ENCODE data around the gene DAGLB. TPM values are rescaled to one million over a fixed set of nuclear protein-coding genes. Genes with fewer than 3 reads are reported as not detected.

DAGLB gene
- total and polyA plus RNA-seq, 2 of the 8 experiments (the other 6 are each of a cell fraction or from before 2014, with no cell fraction given): 27.0 to 39.6 TPM

DNA sequence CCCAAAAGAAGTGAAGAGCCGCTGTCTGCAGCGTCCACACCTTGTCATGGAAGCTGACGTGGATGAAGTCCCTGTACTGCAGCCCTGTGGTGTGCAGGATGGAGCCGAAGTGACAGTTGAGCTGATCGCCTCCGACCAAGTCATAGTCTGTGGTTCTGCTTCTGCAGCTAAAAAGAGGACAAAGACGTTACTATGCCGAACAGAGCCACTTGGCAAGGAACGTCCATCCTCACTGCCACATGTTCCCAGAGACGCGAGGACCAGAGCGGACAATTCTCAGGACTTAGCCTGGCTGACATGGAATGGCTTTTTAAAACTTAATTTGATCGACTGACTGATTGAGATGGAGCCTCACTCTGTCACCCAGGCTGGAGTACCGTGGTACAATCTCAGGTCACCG is 21.8 kb downstream of the DAGLB start:
- no peak overlapping the region for H2BK12ac ChIP-seq (ENCODE audit: low read depth, low read length)
- H3K27me3 ChIP-seq (replicated peaks in 1 of 4; ENCODE audit: control insufficient read depth in 3 of 4, extremely low read depth in 1 of 4, insufficient read depth in 3 of 4, low read length in 3 of 4): no peaks in the 10 kb centered on the region
- no peak overlapping the region for H4K5ac ChIP-seq (ENCODE audit: insufficient read length, low read depth, low read length)
- H2AK5ac ChIP-seq (ENCODE audit: low read depth, low read length): no peak overlapping the region
- WGBS, 2 experiments (ENCODE audit: extremely low coverage in 1 of 2, insufficient coverage in 1 of 2, insufficient read length in 1 of 2, insufficient replicate concordance in 2 of 2, low coverage in 1 of 2, low lambda C conversion rate in 2 of 2, missing lambda C conversion rate in 1 of 2): 95% methylated on average over 15 of the region's 15 CpGs; no CpG with 5 or more reads in 1 of the 2 experiments
- ChIA-PET POLR2A (ENCODE audit: partially characterized antibody) (interaction anchor here (2.1 kb wide), 1 partner anchor 9 kb away, joined by 7 read pairs; no protein-coding TSS in a partner anchor), CTCF (ENCODE audit: partially characterized antibody) (interaction anchor here (1.4 kb wide), 1 partner anchor 41 kb away, joined by 3 read pairs; no protein-coding TSS in a partner anchor)
- DNase-seq (ENCODE audit: low read depth in 1 of 2, low spot score in 2 of 2) (no peak), FAIRE-seq (no peak)
- H4K8ac ChIP-seq (ENCODE audit: extremely low read depth, insufficient read depth, low read length): no peak overlapping the region
- no peak overlapping the region for H2AFZ ChIP-seq (ENCODE audit: low read length)
- H3K36me3 ChIP-seq (ENCODE audit: control insufficient read depth in 2 of 4, insufficient read depth in 4 of 4, low read length in 3 of 4): peaks cover 20 to 84% (median 49%) of the 10 kb centered on the region in 4 experiments
- H3K27ac ChIP-seq (ENCODE audit: low read depth, low read length): no peak overlapping the region
- no peak overlapping the region for H2BK15ac ChIP-seq (ENCODE audit: low read length)
- no peak overlapping the region for H3K18ac ChIP-seq (ENCODE audit: extremely low read depth, low read length)
- H3K23me2 ChIP-seq (ENCODE audit: low read depth, low read length): no peaks in the 10 kb centered on the region
- H3K14ac ChIP-seq (ENCODE audit: insufficient read length): no peak overlapping the region
- H3K9me3 ChIP-seq (ENCODE audit: insufficient read depth in 2 of 2, low read depth in 1 of 2, low read length in 1 of 2): peaks cover 10 to 11% of the 10 kb centered on the region in 2 experiments
- no peak overlapping the region for H3K56ac ChIP-seq (replicated peaks; ENCODE audit: insufficient read length, low read depth, low read length)
- H3K9ac ChIP-seq (replicated peaks in 1 of 4; ENCODE audit: extremely low read depth in 1 of 4, low read depth in 3 of 4, low read length in 3 of 4): no peak overlapping the region
- no peak overlapping the region for H3K4ac ChIP-seq (replicated peaks; ENCODE audit: insufficient read length, low read depth, low read length)
- H3K79me2 ChIP-seq (ENCODE audit: control insufficient read depth in 1 of 2, insufficient read depth in 2 of 2, low read length in 2 of 2): no peaks in the 10 kb centered on the region
- no peak overlapping the region for H3K4me3 ChIP-seq (ENCODE audit: extremely low read depth in 1 of 4, insufficient read depth in 2 of 4, low read depth in 3 of 4, low read length in 4 of 4)
- H2BK5ac ChIP-seq (ENCODE audit: low read depth, low read length): no peak overlapping the region
- H4K20me1 ChIP-seq (replicated peaks in 1 of 2; ENCODE audit: control insufficient read depth in 1 of 2, insufficient read depth in 2 of 2, low read length in 2 of 2): peaks cover 0 to 1% of the 10 kb centered on the region in 2 experiments
- no peak overlapping the region for H3K23ac ChIP-seq (ENCODE audit: insufficient read length)
- H3K4me1 ChIP-seq (replicated peaks in 1 of 4; ENCODE audit: control insufficient read depth in 3 of 4, insufficient read depth in 4 of 4, low read length in 3 of 4): no peaks in the 10 kb centered on the region
- H2BK20ac ChIP-seq (ENCODE audit: low read length): no peak overlapping the region
- H4K91ac ChIP-seq (replicated peaks; ENCODE audit: insufficient read length, low read length): no peak overlapping the region
- no peak overlapping the region for H2BK120ac ChIP-seq (replicated peaks; ENCODE audit: low read depth, low read length)
- no peaks in the 10 kb centered on the region for H3K79me1 ChIP-seq (ENCODE audit: low read depth, low read length)
- no peak overlapping the region for H3K4me2 ChIP-seq (ENCODE audit: insufficient read depth in 1 of 2, low read depth in 2 of 2, low read length in 2 of 2)
- TF ChIP-seq TEAD4 (IDR thresholded peaks at IDR 0.05; ENCODE audit: low read depth, low read length): no peak
- TF ChIP-seq NRF1 (IDR thresholded peaks at IDR 0.05; ENCODE audit: low read depth, low read length): no peak
- TF ChIP-seq, protein P1, sequence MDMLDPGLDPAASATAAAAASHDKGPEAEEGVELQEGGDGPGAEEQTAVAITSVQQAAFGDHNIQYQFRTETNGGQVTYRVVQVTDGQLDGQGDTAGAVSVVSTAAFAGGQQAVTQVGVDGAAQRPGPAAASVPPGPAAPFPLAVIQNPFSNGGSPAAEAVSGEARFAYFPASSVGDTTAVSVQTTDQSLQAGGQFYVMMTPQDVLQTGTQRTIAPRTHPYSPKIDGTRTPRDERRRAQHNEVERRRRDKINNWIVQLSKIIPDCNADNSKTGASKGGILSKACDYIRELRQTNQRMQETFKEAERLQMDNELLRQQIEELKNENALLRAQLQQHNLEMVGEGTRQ (IDR thresholded peaks at IDR 0.05; ENCODE audit: low read length): no peak
- no peak for TF ChIP-seq SP1 (IDR thresholded peaks at IDR 0.05; ENCODE audit: low read depth, low read length)
- no peak for TF ChIP-seq RXRA (IDR thresholded peaks at IDR 0.05; ENCODE audit: insufficient read depth, low read depth, low read length)
- TF ChIP-seq, protein P2, sequence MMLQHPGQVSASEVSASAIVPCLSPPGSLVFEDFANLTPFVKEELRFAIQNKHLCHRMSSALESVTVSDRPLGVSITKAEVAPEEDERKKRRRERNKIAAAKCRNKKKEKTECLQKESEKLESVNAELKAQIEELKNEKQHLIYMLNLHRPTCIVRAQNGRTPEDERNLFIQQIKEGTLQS (IDR thresholded peaks at IDR 0.05; ENCODE audit: insufficient read depth, low read depth, low read length): no peak
- no peak for TF ChIP-seq BRCA1 (IDR thresholded peaks at IDR 0.05; ENCODE audit: low read depth, low read length)
- no peak for TF ChIP-seq FOSL1 (IDR thresholded peaks at IDR 0.05; ENCODE audit: insufficient read depth, low read depth, low read length)
- no peak for TF ChIP-seq POLR2AphosphoS5 (IDR thresholded peaks at IDR 0.05; ENCODE audit: low read depth, low read length)
- TF ChIP-seq RNF2 (IDR thresholded peaks at IDR 0.05; ENCODE audit: borderline replicate concordance, low read depth, low read length, missing control alignments, poor library complexity, severe bottlenecking): no peak
